IMR-90 (cell line): Measurements from ENCODE around the gene COL27A1. TPM values are rescaled to one million over a fixed set of nuclear protein-coding genes. Genes with fewer than 3 reads are reported as not detected.
A peak's percentile ranks its signal among the peaks of the same experiment; 100 is the strongest.

ENCODE experiments used
- ATAC-seq: fragments of 200-7000 bp; cut with Tn5 transposase; 2 replicates; pipeline ENCODE4 v1.9.1; 2020; ENCODE audit warnings: low read depth, mild to moderate bottlenecking, moderate library complexity
- BruUV-seq: library from RNA; stranded (reverse); fragments of 400-500 nt; replicated peaks from 2 replicates; lab custom pipeline; 2021; lab: Mats Ljungman, UMichigan
- CTCF ChIA-PET: fragments of 300-600 bp; formaldehyde crosslinking; extraction: SDS; loops from one replicate; lab custom pipeline; 2021; ENCODE audit warnings: antibody characterized with exemption; lab: Yijun Ruan, JAX
- POLR2A ChIA-PET: fragments of 300-600 bp; sonication (Branson Sonifier 250); formaldehyde crosslinking; loops from one replicate; lab custom pipeline; 2022; ENCODE audit warnings: antibody characterized with exemption; ENCODE audit not compliant: unreplicated experiment; lab: Charles Lee
- DNase-seq: peaks from one replicate; pipeline ENCODE4 v3.0.0; 2013
- H2AFZ ChIP-seq: replicated peaks from 2 replicates; pipeline ENCODE3; 2013; ENCODE audit warnings: low read length, mild to moderate bottlenecking; ENCODE audit not compliant: poor library complexity
- H2AK5ac ChIP-seq: 2 replicates; pipeline ENCODE4 v1.6.1; 2013; ENCODE audit warnings: low read depth, low read length, inconsistent platforms
- H2AK9ac ChIP-seq: replicated peaks from 2 replicates; pipeline ENCODE3; 2013; ENCODE audit warnings: mild to moderate bottlenecking, low read depth, low read length, moderate library complexity; ENCODE audit not compliant: poor library complexity
- H2BK120ac ChIP-seq: 2 replicates; pipeline ENCODE4 v1.6.1; 2013; ENCODE audit warnings: low read depth, low read length, inconsistent platforms
- H2BK15ac ChIP-seq: 3 replicates; pipeline ENCODE4 v1.6.1; 2013; ENCODE audit warnings: low read depth, low read length, inconsistent platforms
- H2BK20ac ChIP-seq: 2 replicates; pipeline ENCODE4 v1.6.1; 2013; ENCODE audit warnings: low read depth, mild to moderate bottlenecking, inconsistent platforms, low read length, moderate library complexity
- H2BK5ac ChIP-seq: 2 replicates; pipeline ENCODE4 v1.6.1; 2013; ENCODE audit warnings: mild to moderate bottlenecking, low read depth, low read length, inconsistent platforms; ENCODE audit not compliant: poor library complexity, severe bottlenecking
- H3K14ac ChIP-seq: replicated peaks from 2 replicates; pipeline ENCODE4 v1.6.1; 2013; ENCODE audit warnings: low read depth, low read length, inconsistent platforms
- H3K18ac ChIP-seq: 2 replicates; pipeline ENCODE4 v1.6.1; 2013; ENCODE audit warnings: low read depth, low read length, control low read depth
- H3K23ac ChIP-seq: 2 replicates; pipeline ENCODE4 v1.6.1; 2013; ENCODE audit warnings: low read depth, low read length, inconsistent platforms
- H3K27ac ChIP-seq: 2 replicates; pipeline ENCODE4 v1.5.1; 2013; ENCODE audit warnings: mild to moderate bottlenecking, control low read depth, low read length; ENCODE audit not compliant: insufficient read depth
- H3K27me3 ChIP-seq: 2 replicates; pipeline ENCODE4 v1.6.1; 2013; ENCODE audit warnings: low read length; ENCODE audit not compliant: control insufficient read depth, insufficient read depth
- H3K36me3 ChIP-seq: 2 replicates; pipeline ENCODE4 v1.6.1; 2013; ENCODE audit warnings: low read length, mixed read lengths; ENCODE audit not compliant: control insufficient read depth, insufficient read depth
- H3K4ac ChIP-seq: 2 replicates; pipeline ENCODE4 v1.6.1; 2013; ENCODE audit warnings: low read depth, low read length, inconsistent platforms
- H3K4me1 ChIP-seq: 2 replicates; pipeline ENCODE4 v1.6.1; 2013; ENCODE audit warnings: low read length, mixed read lengths; ENCODE audit not compliant: control insufficient read depth, insufficient read depth
- H3K4me2 ChIP-seq: 2 replicates; pipeline ENCODE4 v1.6.1; 2013; ENCODE audit warnings: low read depth, mild to moderate bottlenecking, control low read depth, low read length, moderate library complexity
- H3K4me3 ChIP-seq: 2 replicates; pipeline ENCODE4 v1.5.1; 2013; ENCODE audit warnings: low read depth, mild to moderate bottlenecking, control low read depth, low read length, moderate library complexity; ENCODE audit not compliant: insufficient read depth
- H3K56ac ChIP-seq: 2 replicates; pipeline ENCODE4 v1.6.1; 2013; ENCODE audit warnings: low read length, inconsistent platforms; ENCODE audit not compliant: insufficient read depth; ENCODE audit errors: extremely low read depth
- H3K79me1 ChIP-seq, 2 experiments: 2 replicates each; pipeline ENCODE4 v1.6.1; 2013; ENCODE audit warnings: low read length in 2 of 2, inconsistent platforms in 1 of 2, low read depth in 1 of 2
- H3K9ac ChIP-seq: 2 replicates; pipeline ENCODE4 v1.6.1; 2013; ENCODE audit warnings: low read depth, low read length, control low read depth
- H3K9me1 ChIP-seq: 2 replicates; pipeline ENCODE4 v1.6.1; 2013; ENCODE audit warnings: low read length, inconsistent platforms; ENCODE audit not compliant: insufficient read depth
- H3K9me3 ChIP-seq: 2 replicates; pipeline ENCODE4 v1.6.1; 2013; ENCODE audit warnings: low read length; ENCODE audit not compliant: control insufficient read depth, insufficient read depth
- H4K20me1 ChIP-seq: 2 replicates; pipeline ENCODE4 v1.6.1; 2013; ENCODE audit warnings: low read length, inconsistent platforms; ENCODE audit not compliant: insufficient read depth
- H4K5ac ChIP-seq: 2 replicates; pipeline ENCODE4 v1.6.1; 2013; ENCODE audit warnings: mild to moderate bottlenecking, low read depth, low read length, control low read depth
- H4K8ac ChIP-seq, 2 experiments: 2 replicates each; pipeline ENCODE4 v1.6.1; 2013; ENCODE audit warnings: low read depth in 2 of 2, low read length in 2 of 2, control low read depth in 1 of 2, inconsistent platforms in 1 of 2
- H4K91ac ChIP-seq: 2 replicates; pipeline ENCODE4 v1.6.1; 2013; ENCODE audit warnings: low read depth, low read length, inconsistent platforms; ENCODE audit not compliant: insufficient read depth
- BHLHE40 ChIP-seq: fragments of 150-350 bp; IDR thresholded peaks from 2 replicates; pipeline ENCODE4 v1.6.1; 2016; ENCODE audit warnings: mild to moderate bottlenecking, low read depth, low read length
- CEBPB ChIP-seq: IDR thresholded peaks from 2 replicates; pipeline ENCODE4 v1.6.1; 2012; ENCODE audit warnings: low read depth, low read length, improper control_type of control experiment
- CHD1 ChIP-seq: IDR thresholded peaks from 2 replicates; pipeline ENCODE4 v1.6.1; 2012; ENCODE audit warnings: low read depth, low read length, improper control_type of control experiment
- MAFK ChIP-seq: IDR thresholded peaks from 2 replicates; pipeline ENCODE4 v1.6.1; 2012; ENCODE audit warnings: low read depth, low read length, improper control_type of control experiment
- NFE2L2 ChIP-seq: fragments of 150-350 bp; IDR thresholded peaks from 2 replicates; pipeline ENCODE4 v1.6.1; 2016; ENCODE audit warnings: low read depth, mild to moderate bottlenecking, low read length
- POLR2A ChIP-seq: IDR thresholded peaks from 2 replicates; pipeline ENCODE4 v1.6.1; 2012; ENCODE audit warnings: mild to moderate bottlenecking, low read depth, low read length
- RAD21 ChIP-seq: IDR thresholded peaks from 2 replicates; pipeline ENCODE4 v1.6.1; 2012; ENCODE audit warnings: low read length, improper control_type of control experiment
- RCOR1 ChIP-seq: IDR thresholded peaks from 2 replicates; pipeline ENCODE4 v1.6.1; 2012; ENCODE audit warnings: mild to moderate bottlenecking, low read length, improper control_type of control experiment; ENCODE audit not compliant: insufficient replicate concordance
- SMC3 ChIP-seq: fragments of 150-350 bp; IDR thresholded peaks from 2 replicates; pipeline ENCODE4 v1.6.1; 2016; ENCODE audit warnings: low read depth, mild to moderate bottlenecking, antibody characterized with exemption, low read length, moderate library complexity
- WGBS, 2 experiments: methylation state at CpG; one replicate each; pipeline versions ENCODE4 v1.1.5 to v1.1.7; 2013; ENCODE audit warnings: missing lambda C conversion rate in 2 of 2; ENCODE audit not compliant: insufficient read length in 1 of 2; ENCODE audit errors: extremely low coverage in 2 of 2; 5-methylcytosine and 5-hydroxymethylcytosine counted together
- dilution Hi-C: fragments of 300-500 bp; cut with HindIII; formaldehyde crosslinking; loops from one replicate; pipeline ENCODE4 v1.14.3; 2018; ENCODE audit warnings: low sequenced_read_pairs; ENCODE audit not compliant: unreplicated experiment
- in situ Hi-C: fragments of 300-500 bp; cut with MboI; formaldehyde crosslinking; loops from 3 replicates; pipeline ENCODE4 v1.14.3; 2019; ENCODE audit warnings: low sequenced_read_pairs, inconsistent platforms, mixed read lengths
- intact Hi-C: fragments of 100-400 bp; cut with micrococcal nuclease; formaldehyde crosslinking; loops from 2 replicates; pipeline ENCODE4 v1.10.0; 2022
- polyA plus RNA-seq, 3 experiments: library from polyadenylated mRNA; depleted of rRNA; stranded (reverse); fragments of >200 nt; gene quantifications; 2 replicates each; pipeline ENCODE4 v1.2.3, GENCODE V29; 2012; ENCODE audit warnings: low replicate concordance in 1 of 3
- total RNA-seq: library from RNA; depleted of rRNA; stranded (reverse); fragments of >200 nt; gene quantifications from 2 replicates; pipeline ENCODE4 v1.2.3, GENCODE V29; 2012
- TF ChIP-seq, protein P1 (sequence below): fragments of 150-350 bp; IDR thresholded peaks from 2 replicates; pipeline ENCODE4 v1.6.1; 2016; ENCODE audit warnings: low read depth, mild to moderate bottlenecking, low read length, moderate library complexity, borderline replicate concordance
- TF ChIP-seq, protein P2 (sequence below): fragments of 150-350 bp; IDR thresholded peaks from 2 replicates; pipeline ENCODE4 v1.6.1; 2017; ENCODE audit warnings: mild to moderate bottlenecking, antibody characterized with exemption, low read length, low read depth
- TF ChIP-seq, protein P3 (sequence below): conservative IDR thresholded peaks from 2 replicates; pipeline ENCODE4 v1.5.1; 2012; ENCODE audit warnings: mild to moderate bottlenecking, low read depth, low read length, improper control_type of control experiment

Gene COL27A1
- total and polyA plus RNA-seq, 2 of the 4 experiments (the other 2 are of a cell fraction) = 3.2 to 18.3 TPM

DNA sequence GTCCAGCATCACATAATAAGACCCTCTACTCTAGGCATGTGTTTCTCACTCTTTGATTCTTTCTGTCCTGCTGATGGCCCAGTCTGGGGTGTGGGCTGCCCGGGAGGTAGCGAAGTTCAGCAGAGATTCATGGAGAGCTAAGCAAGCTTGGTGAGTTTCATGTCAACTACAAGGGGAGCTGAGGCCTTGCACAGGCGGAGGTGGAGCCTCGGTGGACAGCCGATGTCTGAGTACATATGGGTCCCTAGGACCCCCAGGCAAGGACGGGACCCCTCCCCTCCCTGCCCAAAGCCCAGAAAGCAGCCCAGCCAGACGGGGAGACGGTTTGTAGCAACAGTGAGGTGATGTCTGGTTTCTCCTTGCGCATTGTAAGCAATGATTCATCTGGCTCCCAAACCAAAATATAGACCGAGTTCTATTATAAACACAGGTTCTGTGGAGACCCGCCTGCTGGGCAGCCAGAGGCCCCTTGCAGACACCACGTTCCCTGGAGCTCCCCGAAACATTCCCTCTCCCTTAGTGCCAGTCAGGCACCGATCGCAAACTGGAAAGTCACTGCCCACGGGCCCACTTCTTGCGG lies 45.5 kb downstream of the COL27A1 start (continued):
- TF ChIP-seq, protein P1, sequence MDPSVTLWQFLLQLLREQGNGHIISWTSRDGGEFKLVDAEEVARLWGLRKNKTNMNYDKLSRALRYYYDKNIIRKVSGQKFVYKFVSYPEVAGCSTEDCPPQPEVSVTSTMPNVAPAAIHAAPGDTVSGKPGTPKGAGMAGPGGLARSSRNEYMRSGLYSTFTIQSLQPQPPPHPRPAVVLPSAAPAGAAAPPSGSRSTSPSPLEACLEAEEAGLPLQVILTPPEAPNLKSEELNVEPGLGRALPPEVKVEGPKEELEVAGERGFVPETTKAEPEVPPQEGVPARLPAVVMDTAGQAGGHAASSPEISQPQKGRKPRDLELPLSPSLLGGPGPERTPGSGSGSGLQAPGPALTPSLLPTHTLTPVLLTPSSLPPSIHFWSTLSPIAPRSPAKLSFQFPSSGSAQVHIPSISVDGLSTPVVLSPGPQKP = no peak

DNA sequence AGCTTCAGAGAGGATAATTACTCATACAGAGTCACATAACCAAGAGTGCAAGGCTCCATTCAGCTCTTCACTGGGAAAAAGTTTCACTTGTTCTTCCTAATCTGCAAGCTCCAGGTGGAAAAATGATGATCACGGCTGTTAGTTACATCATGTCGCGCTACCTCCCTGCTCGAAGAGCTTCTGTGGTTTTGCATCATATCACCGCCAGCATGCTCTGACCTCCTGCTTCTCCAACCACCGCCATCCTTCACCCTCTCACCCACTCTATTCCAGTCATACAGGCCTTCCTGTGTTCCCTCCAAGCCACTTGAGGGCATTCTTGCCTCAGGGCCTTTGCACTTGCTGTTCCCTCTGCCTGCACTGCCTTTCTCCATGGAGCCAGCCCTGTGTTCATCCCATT lies 47.1 kb downstream of the COL27A1 start:
- no peak overlapping the region for H2BK120ac ChIP-seq
- peak overlapping the region; percentile 18 for H3K14ac ChIP-seq
- peaks cover 11% of the 10 kb centered on the region for H3K36me3 ChIP-seq
- in situ Hi-C loops (no loop called here), dilution Hi-C loops (no loop called here), intact Hi-C loops (no loop called here)
- ATAC-seq (no peak), DNase-seq (no peak)
- H3K4me3 ChIP-seq = no peak overlapping the region
- no peak overlapping the region for H4K91ac ChIP-seq
- H2BK20ac ChIP-seq = no peak overlapping the region
- peak overlapping the region; percentile 40; the same call in 1 of the 2 replicates for H2AK5ac ChIP-seq
- no peaks in the 10 kb centered on the region for H3K27me3 ChIP-seq
- H3K18ac ChIP-seq = no peak overlapping the region
- H3K79me1 ChIP-seq = peaks cover 0 to 14% of the 10 kb centered on the region in 2 experiments; a peak in 2 of 4 replicates
- H4K20me1 ChIP-seq = peaks cover 11% of the 10 kb centered on the region
- no peak overlapping the region for H3K27ac ChIP-seq
- H3K23ac ChIP-seq = no peak overlapping the region
- no peak overlapping the region for H3K9ac ChIP-seq
- no peak overlapping the region for H3K4me2 ChIP-seq
- H3K9me1 ChIP-seq = peaks cover 43% of the 10 kb centered on the region
- POLR2A ChIA-PET = no interaction called here
- no peak overlapping the region for H4K8ac ChIP-seq
- WGBS, 2 experiments = 100% methylated on average over 2 of the region's 6 CpGs; no CpG with 5 or more reads in 1 of the 2 experiments
- no peak overlapping the region for H2BK5ac ChIP-seq
- peak overlapping the region; percentile 43; the same call in 1 of the 3 replicates for H2BK15ac ChIP-seq
- H3K4ac ChIP-seq = peak overlapping the region; percentile 64; the same call in 1 of the 2 replicates
- no peak overlapping the region for H2AK9ac ChIP-seq
- no peak overlapping the region for H3K56ac ChIP-seq
- H3K4me1 ChIP-seq = peaks cover 35% of the 10 kb centered on the region
- peak overlapping the region; percentile 10; the same call in 1 of the 2 replicates for H4K5ac ChIP-seq
- no peak overlapping the region for H2AFZ ChIP-seq
- no TSS peak for BruUV-seq
- H3K9me3 ChIP-seq = no peaks in the 10 kb centered on the region
- CTCF ChIA-PET = no interaction called here
- TF ChIP-seq CHD1 (no peak), MAFK (no peak), RAD21 (no peak), CEBPB (no peak), NFE2L2 (no peak), BHLHE40 (no peak), POLR2A (no peak), SMC3 (no peak), RCOR1 (no peak)
- TF ChIP-seq, protein P2, sequence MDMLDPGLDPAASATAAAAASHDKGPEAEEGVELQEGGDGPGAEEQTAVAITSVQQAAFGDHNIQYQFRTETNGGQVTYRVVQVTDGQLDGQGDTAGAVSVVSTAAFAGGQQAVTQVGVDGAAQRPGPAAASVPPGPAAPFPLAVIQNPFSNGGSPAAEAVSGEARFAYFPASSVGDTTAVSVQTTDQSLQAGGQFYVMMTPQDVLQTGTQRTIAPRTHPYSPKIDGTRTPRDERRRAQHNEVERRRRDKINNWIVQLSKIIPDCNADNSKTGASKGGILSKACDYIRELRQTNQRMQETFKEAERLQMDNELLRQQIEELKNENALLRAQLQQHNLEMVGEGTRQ = no peak
- TF ChIP-seq, protein P3, sequence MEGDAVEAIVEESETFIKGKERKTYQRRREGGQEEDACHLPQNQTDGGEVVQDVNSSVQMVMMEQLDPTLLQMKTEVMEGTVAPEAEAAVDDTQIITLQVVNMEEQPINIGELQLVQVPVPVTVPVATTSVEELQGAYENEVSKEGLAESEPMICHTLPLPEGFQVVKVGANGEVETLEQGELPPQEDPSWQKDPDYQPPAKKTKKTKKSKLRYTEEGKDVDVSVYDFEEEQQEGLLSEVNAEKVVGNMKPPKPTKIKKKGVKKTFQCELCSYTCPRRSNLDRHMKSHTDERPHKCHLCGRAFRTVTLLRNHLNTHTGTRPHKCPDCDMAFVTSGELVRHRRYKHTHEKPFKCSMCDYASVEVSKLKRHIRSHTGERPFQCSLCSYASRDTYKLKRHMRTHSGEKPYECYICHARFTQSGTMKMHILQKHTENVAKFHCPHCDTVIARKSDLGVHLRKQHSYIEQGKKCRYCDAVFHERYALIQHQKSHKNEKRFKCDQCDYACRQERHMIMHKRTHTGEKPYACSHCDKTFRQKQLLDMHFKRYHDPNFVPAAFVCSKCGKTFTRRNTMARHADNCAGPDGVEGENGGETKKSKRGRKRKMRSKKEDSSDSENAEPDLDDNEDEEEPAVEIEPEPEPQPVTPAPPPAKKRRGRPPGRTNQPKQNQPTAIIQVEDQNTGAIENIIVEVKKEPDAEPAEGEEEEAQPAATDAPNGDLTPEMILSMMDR = no peak
